H1 (cell line): Measurements from ENCODE around the gene RSF1. TPM values are rescaled to one million over a fixed set of nuclear protein-coding genes. Genes with fewer than 3 reads are reported as not detected.

ENCODE experiments used
- BCL11A ChIP-seq, 2 experiments: IDR thresholded peaks; one replicate each; pipeline ENCODE4 v1.6.1; 2011; ENCODE audit warnings: low read depth in 2 of 2, low read length in 2 of 2, mild to moderate bottlenecking in 2 of 2
- BRCA1 ChIP-seq: IDR thresholded peaks from 2 replicates; pipeline ENCODE4 v1.6.1; 2012; ENCODE audit warnings: low read depth, low read length, improper control_type of control experiment
- FOSL1 ChIP-seq: IDR thresholded peaks from 2 replicates; pipeline ENCODE4 v1.6.1; 2011; ENCODE audit warnings: mild to moderate bottlenecking, low read depth, low read length, moderate library complexity; ENCODE audit not compliant: insufficient read depth
- KDM5A ChIP-seq: fragments of 200-600 bp; IDR thresholded peaks from 2 replicates; pipeline ENCODE4 v1.7.1; 2012; ENCODE audit warnings: mild to moderate bottlenecking, low read length, inconsistent platforms, mixed read lengths
- SIN3A ChIP-seq, 2 experiments: IDR thresholded peaks in 1 of 2; conservative IDR thresholded peaks in 1 of 2; 2 replicates each; pipeline ENCODE4 v1.6.1; 2011 to 2012; ENCODE audit warnings: low read length in 2 of 2, improper control_type of control experiment in 1 of 2, low read depth in 1 of 2, mild to moderate bottlenecking in 1 of 2
- SIX5 ChIP-seq: IDR thresholded peaks from 2 replicates; pipeline ENCODE4 v1.6.1; 2011; ENCODE audit warnings: mild to moderate bottlenecking, low read depth, low read length
- SP2 ChIP-seq: IDR thresholded peaks from 2 replicates; pipeline ENCODE4 v1.6.1; 2012; ENCODE audit warnings: mild to moderate bottlenecking, low read length, inconsistent platforms
- TAF7 ChIP-seq: optimal IDR thresholded peaks from 2 replicates; pipeline ENCODE3; 2011; ENCODE audit warnings: low read depth, mild to moderate bottlenecking, inconsistent platforms, low read length, moderate library complexity, borderline replicate concordance
- TBP ChIP-seq: IDR thresholded peaks from 2 replicates; pipeline ENCODE4 v1.6.1; 2011; ENCODE audit warnings: low read depth, low read length, improper control_type of control experiment
- TCF12 ChIP-seq: IDR thresholded peaks from 2 replicates; pipeline ENCODE4 v1.6.1; 2011; ENCODE audit warnings: low read depth, mild to moderate bottlenecking, low read length
- polyA plus RNA-seq, 7 experiments: library from polyadenylated mRNA; depleted of rRNA in 3 of 7; stranded (reverse) in 5 of 7; unstranded in 2 of 7; fragments of >200 nt in 5 of 7; fragments of 200-250 nt in 2 of 7; gene quantifications; 1 replicate in 5 of 7; 2 replicates in 1 of 7; 4 replicates in 1 of 7; pipeline versions ENCODE4 v1.2.1 to v1.2.3, GENCODE V29; 2011 to 2013; ENCODE audit warnings: missing spikeins in 2 of 7, mixed read lengths in 2 of 7
- total RNA-seq: library from RNA; stranded (reverse); fragmentation: NEBNext Ultra II Directional; extraction: Animal tissue kit (Norgen Biotek cat#: 25700); gene quantifications from 2 replicates; pipeline ENCODE4 v1.2.1, GENCODE V29; 2021
- TF ChIP-seq, protein P1 (sequence below): fragments of 300-600 bp; sonication (generic); IDR thresholded peaks from 2 replicates; pipeline ENCODE4 v1.7.1; 2012; ENCODE audit warnings: low read length, moderate library complexity, mild to moderate bottlenecking, inconsistent platforms; ENCODE audit not compliant: insufficient replicate concordance

Gene RSF1
- total and polyA plus RNA-seq, 2 of the 8 experiments (the other 6 are each of a cell fraction or from before 2014, with no cell fraction given): 17.8 to 87.9 TPM

DNA sequence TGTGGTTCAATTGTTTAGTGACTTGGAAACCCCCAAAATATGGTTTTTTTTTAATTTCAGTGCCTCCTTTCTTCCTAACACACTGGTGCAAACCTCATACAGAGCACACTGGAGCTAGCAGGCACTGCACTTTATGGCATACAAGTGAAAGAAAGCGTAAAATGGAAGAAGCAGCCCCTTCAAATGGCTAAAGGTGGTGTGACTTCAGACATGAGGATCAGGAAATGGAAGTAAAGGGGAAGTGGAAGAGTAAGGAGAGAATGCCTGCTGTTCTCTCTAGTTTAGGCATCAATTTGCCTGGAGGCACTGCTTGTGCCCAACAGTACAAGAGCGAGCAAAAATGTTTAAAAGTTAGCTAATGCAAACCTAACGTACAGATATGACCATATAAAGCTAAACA is 5.7 kb downstream of the RSF1 start (continued):
- TF ChIP-seq, protein P1, sequence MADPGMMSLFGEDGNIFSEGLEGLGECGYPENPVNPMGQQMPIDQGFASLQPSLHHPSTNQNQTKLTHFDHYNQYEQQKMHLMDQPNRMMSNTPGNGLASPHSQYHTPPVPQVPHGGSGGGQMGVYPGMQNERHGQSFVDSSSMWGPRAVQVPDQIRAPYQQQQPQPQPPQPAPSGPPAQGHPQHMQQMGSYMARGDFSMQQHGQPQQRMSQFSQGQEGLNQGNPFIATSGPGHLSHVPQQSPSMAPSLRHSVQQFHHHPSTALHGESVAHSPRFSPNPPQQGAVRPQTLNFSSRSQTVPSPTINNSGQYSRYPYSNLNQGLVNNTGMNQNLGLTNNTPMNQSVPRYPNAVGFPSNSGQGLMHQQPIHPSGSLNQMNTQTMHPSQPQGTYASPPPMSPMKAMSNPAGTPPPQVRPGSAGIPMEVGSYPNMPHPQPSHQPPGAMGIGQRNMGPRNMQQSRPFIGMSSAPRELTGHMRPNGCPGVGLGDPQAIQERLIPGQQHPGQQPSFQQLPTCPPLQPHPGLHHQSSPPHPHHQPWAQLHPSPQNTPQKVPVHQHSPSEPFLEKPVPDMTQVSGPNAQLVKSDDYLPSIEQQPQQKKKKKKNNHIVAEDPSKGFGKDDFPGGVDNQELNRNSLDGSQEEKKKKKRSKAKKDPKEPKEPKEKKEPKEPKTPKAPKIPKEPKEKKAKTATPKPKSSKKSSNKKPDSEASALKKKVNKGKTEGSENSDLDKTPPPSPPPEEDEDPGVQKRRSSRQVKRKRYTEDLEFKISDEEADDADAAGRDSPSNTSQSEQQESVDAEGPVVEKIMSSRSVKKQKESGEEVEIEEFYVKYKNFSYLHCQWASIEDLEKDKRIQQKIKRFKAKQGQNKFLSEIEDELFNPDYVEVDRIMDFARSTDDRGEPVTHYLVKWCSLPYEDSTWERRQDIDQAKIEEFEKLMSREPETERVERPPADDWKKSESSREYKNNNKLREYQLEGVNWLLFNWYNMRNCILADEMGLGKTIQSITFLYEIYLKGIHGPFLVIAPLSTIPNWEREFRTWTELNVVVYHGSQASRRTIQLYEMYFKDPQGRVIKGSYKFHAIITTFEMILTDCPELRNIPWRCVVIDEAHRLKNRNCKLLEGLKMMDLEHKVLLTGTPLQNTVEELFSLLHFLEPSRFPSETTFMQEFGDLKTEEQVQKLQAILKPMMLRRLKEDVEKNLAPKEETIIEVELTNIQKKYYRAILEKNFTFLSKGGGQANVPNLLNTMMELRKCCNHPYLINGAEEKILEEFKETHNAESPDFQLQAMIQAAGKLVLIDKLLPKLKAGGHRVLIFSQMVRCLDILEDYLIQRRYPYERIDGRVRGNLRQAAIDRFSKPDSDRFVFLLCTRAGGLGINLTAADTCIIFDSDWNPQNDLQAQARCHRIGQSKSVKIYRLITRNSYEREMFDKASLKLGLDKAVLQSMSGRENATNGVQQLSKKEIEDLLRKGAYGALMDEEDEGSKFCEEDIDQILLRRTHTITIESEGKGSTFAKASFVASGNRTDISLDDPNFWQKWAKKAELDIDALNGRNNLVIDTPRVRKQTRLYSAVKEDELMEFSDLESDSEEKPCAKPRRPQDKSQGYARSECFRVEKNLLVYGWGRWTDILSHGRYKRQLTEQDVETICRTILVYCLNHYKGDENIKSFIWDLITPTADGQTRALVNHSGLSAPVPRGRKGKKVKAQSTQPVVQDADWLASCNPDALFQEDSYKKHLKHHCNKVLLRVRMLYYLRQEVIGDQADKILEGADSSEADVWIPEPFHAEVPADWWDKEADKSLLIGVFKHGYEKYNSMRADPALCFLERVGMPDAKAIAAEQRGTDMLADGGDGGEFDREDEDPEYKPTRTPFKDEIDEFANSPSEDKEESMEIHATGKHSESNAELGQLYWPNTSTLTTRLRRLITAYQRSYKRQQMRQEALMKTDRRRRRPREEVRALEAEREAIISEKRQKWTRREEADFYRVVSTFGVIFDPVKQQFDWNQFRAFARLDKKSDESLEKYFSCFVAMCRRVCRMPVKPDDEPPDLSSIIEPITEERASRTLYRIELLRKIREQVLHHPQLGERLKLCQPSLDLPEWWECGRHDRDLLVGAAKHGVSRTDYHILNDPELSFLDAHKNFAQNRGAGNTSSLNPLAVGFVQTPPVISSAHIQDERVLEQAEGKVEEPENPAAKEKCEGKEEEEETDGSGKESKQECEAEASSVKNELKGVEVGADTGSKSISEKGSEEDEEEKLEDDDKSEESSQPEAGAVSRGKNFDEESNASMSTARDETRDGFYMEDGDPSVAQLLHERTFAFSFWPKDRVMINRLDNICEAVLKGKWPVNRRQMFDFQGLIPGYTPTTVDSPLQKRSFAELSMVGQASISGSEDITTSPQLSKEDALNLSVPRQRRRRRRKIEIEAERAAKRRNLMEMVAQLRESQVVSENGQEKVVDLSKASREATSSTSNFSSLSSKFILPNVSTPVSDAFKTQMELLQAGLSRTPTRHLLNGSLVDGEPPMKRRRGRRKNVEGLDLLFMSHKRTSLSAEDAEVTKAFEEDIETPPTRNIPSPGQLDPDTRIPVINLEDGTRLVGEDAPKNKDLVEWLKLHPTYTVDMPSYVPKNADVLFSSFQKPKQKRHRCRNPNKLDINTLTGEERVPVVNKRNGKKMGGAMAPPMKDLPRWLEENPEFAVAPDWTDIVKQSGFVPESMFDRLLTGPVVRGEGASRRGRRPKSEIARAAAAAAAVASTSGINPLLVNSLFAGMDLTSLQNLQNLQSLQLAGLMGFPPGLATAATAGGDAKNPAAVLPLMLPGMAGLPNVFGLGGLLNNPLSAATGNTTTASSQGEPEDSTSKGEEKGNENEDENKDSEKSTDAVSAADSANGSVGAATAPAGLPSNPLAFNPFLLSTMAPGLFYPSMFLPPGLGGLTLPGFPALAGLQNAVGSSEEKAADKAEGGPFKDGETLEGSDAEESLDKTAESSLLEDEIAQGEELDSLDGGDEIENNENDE: no peak
- TF ChIP-seq SIX5 (no peak), TBP (no peak), BCL11A (IDR thresholded peaks at IDR 0.05; ENCODE audit: low read depth in 2 of 2, low read length in 2 of 2) (no peak), TCF12 (no peak), TAF7 (no peak), BRCA1 (no peak), FOSL1 (no peak), SIN3A (conservative IDR thresholded peaks at IDR 0.05 in 1 of 2, IDR thresholded peaks at IDR 0.05 in 1 of 2; ENCODE audit: low read depth in 1 of 2, low read length in 2 of 2) (no peak), SP2 (no peak), KDM5A (no peak)
- TF ChIP-seq, all 59 proteins: peak for 0
